Ishikawa (cell line): ENCODE results near the gene KCNAB1.

Experiments
- CEBPB ChIP-seq: IDR thresholded peaks from 2 replicates; pipeline ENCODE4 v1.6.1; 2012
- CREB1 ChIP-seq: IDR thresholded peaks from 2 replicates; pipeline ENCODE4 v1.6.1; 2012; ENCODE audit warnings: low read depth
- EGR1 ChIP-seq: IDR thresholded peaks from 2 replicates; pipeline ENCODE4 v1.6.1; 2012
- EP300 ChIP-seq: IDR thresholded peaks from 2 replicates; pipeline ENCODE4 v1.6.1; 2012; ENCODE audit warnings: borderline replicate concordance
- FOXM1 ChIP-seq: IDR thresholded peaks from 2 replicates; pipeline ENCODE4 v1.6.1; 2012; ENCODE audit warnings: low read depth, borderline replicate concordance
- MAX ChIP-seq: IDR thresholded peaks from 2 replicates; pipeline ENCODE4 v1.6.1; 2012
- NFIC ChIP-seq: IDR thresholded peaks from 2 replicates; pipeline ENCODE4 v1.6.1; 2012
- RAD21 ChIP-seq: IDR thresholded peaks from 2 replicates; pipeline ENCODE4 v1.6.1; 2012; ENCODE audit warnings: low read depth
- TAF1 ChIP-seq: IDR thresholded peaks from 2 replicates; pipeline ENCODE4 v1.6.1; 2012; ENCODE audit warnings: low read depth, mild to moderate bottlenecking
- TCF12 ChIP-seq: IDR thresholded peaks from 2 replicates; pipeline ENCODE4 v1.6.1; 2012; ENCODE audit warnings: low read depth
- TEAD4 ChIP-seq: IDR thresholded peaks from 2 replicates; pipeline ENCODE4 v1.6.1; 2012
- YY1 ChIP-seq: IDR thresholded peaks from 2 replicates; pipeline ENCODE4 v1.6.1; 2012; ENCODE audit warnings: low read depth
- ZBTB7A ChIP-seq: IDR thresholded peaks from 2 replicates; pipeline ENCODE4 v1.6.1; 2012; ENCODE audit warnings: low read depth
- TF ChIP-seq, protein P1 (sequence below): IDR thresholded peaks from 2 replicates; pipeline ENCODE4 v1.6.1; 2012; ENCODE audit warnings: low read depth, mild to moderate bottlenecking
- TF ChIP-seq, protein P2 (sequence below): IDR thresholded peaks from 2 replicates; pipeline ENCODE4 v1.6.1; 2012

The KCNAB1 gene

DNA sequence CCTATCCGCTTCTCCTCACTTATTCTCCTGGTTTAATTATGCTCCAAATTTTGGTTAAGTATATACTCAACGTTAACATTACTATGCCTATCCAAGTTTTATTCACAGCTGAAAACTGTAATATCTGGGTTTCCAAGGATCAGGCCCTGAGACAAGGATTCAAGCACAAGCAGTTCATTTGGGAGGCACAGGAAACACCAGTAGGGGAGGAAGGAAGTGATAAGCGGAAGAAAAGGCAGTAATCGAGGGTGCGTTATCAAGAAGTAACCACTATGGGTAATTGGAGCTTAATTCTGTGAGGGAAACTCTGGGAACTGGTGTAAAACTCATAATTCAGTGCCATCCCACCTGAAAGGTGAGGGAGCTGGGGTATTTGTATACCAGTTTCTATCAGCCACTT is 120.3 kb downstream of the KCNAB1 start:
- TF ChIP-seq TAF1 (no peak), CEBPB (no peak), TEAD4 (no peak), MAX (no peak), EP300 (no peak), FOXM1 (no peak)
- TF ChIP-seq, protein P1, sequence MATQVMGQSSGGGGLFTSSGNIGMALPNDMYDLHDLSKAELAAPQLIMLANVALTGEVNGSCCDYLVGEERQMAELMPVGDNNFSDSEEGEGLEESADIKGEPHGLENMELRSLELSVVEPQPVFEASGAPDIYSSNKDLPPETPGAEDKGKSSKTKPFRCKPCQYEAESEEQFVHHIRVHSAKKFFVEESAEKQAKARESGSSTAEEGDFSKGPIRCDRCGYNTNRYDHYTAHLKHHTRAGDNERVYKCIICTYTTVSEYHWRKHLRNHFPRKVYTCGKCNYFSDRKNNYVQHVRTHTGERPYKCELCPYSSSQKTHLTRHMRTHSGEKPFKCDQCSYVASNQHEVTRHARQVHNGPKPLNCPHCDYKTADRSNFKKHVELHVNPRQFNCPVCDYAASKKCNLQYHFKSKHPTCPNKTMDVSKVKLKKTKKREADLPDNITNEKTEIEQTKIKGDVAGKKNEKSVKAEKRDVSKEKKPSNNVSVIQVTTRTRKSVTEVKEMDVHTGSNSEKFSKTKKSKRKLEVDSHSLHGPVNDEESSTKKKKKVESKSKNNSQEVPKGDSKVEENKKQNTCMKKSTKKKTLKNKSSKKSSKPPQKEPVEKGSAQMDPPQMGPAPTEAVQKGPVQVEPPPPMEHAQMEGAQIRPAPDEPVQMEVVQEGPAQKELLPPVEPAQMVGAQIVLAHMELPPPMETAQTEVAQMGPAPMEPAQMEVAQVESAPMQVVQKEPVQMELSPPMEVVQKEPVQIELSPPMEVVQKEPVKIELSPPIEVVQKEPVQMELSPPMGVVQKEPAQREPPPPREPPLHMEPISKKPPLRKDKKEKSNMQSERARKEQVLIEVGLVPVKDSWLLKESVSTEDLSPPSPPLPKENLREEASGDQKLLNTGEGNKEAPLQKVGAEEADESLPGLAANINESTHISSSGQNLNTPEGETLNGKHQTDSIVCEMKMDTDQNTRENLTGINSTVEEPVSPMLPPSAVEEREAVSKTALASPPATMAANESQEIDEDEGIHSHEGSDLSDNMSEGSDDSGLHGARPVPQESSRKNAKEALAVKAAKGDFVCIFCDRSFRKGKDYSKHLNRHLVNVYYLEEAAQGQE: no peak

DNA sequence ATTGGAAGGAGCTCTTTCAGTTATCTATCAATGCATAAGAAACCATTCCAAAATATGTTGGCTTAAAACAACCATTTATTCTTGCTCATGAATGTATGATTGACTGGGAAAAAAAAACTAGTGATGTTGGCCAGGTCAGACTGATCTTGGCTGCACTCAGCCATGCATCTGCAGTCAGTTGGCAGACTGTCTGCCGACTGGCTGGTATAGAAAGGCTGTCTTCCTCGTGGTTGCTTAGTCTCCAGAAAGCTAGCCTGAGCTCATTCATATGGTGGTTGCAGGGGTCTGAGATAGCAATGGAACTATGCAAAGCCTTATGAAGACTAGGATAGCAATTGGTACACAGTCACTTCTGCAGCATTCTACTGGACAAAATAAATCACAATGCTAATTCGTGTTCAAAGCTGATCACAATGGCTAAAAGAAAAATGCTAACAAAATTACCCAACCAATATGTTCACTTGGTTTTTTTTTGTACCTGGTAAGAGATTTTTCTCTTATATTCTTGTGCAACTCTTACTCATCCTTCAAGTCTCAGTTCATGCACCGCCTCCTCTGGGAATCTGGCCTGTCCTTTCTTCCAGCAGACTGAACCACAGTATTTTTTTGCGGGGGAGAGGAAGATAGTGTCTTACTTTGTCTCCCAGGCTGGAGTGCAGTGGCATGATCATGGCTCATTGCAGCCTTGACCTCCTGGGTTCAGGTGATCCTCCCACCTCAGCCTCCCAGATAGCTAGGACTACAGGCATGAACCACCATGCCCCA is 126.8 kb downstream of the KCNAB1 start:
- TF ChIP-seq TAF1 (no peak), RAD21 (no peak), CEBPB (no peak), FOXM1 (no peak), TEAD4 (no peak), TCF12 (no peak), EGR1 (no peak), NFIC (no peak), ZBTB7A (no peak), CREB1 (no peak), EP300 (no peak), YY1 (no peak), MAX (no peak)
- TF ChIP-seq, protein P1: no peak
- TF ChIP-seq, protein P2, sequence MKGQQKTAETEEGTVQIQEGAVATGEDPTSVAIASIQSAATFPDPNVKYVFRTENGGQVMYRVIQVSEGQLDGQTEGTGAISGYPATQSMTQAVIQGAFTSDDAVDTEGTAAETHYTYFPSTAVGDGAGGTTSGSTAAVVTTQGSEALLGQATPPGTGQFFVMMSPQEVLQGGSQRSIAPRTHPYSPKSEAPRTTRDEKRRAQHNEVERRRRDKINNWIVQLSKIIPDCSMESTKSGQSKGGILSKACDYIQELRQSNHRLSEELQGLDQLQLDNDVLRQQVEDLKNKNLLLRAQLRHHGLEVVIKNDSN: no peak

- no peak for TF ChIP-seq EGR1
- no peak for TF ChIP-seq EP300
Measured at GRCh38 chr3:156250550-156250949, 130.2 kb downstream of the KCNAB1 start.

- TF ChIP-seq CREB1 (no peak), CEBPB (no peak), EGR1 (no peak), FOXM1 (no peak), TEAD4 (no peak), TCF12 (no peak), EP300 (no peak), RAD21 (no peak), MAX (no peak)
- TF ChIP-seq, protein P2: no peak
Measured at GRCh38 chr3:156251424-156251823, 131.0 kb downstream of the KCNAB1 start.

DNA sequence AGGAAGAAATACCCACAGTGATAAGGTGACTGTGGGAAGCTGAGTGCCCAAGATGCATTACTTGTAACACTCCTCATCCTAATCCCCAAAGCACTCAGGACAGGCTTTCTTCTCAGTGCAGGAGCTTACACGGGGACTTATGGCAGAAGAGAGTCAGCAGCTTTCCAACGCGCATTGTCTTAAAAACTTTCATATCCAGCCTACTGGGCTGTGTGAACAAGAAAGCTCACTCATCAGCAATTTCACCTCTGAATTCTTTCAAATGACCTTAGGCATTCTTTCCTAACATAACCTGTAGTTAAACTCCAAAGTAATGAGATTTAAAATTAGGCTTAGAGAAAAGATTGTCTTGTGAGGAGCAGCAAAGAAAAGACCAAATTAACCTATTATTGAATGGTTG is 132.3 kb downstream of the KCNAB1 start:
- TF ChIP-seq EP300 (no peak), TCF12 (no peak), MAX (no peak), CEBPB (no peak), EGR1 (no peak), TEAD4 (no peak)
- TF ChIP-seq, protein P2: no peak
